Non-pigmented ciliary epithelial cell (primary cell): ENCODE results near the gene CLCNKB.
"Not testable (repeated sequence)": the region's sequence is repeated elsewhere in the genome, so short reads cannot be mapped to it uniquely, and the experiment has no call there.

ENCODE experiments used
- DNase-seq: peaks from one replicate; pipeline ENCODE4 v3.0.0-alpha.2; 2010; ENCODE audit warnings: low read depth

CLCNKB gene

GRCh38 chr1:16043521-16043920, at the start of gene CLCNKB:
Gene CLCNKB (plus strand): TSS chr1:16043782. CDS start chr1:16044493, 711 bp downstream.
- no peak for DNase-seq

GRCh38 chr1:15994081-15994480, 49.5 kb upstream of the CLCNKB start:
- DNase-seq, result no peak

- no peak for DNase-seq
Measured at GRCh38 chr1:15994590-15995351, 48.8 kb upstream of the CLCNKB start.

GRCh38 chr1:15997076-15997585, 46.5 kb upstream of the CLCNKB start:
- DNase-seq, result no peak

- DNase-seq, result no peak
Measured at GRCh38 chr1:15997637-15998280, 45.8 kb upstream of the CLCNKB start.

GRCh38 chr1:15998929-15999328, 44.7 kb upstream of the CLCNKB start:
- no peak for DNase-seq

- not testable (repeated sequence) for DNase-seq
Measured at GRCh38 chr1:16001274-16001673, 42.3 kb upstream of the CLCNKB start.

GRCh38 chr1:16005597-16005996, 38.0 kb upstream of the CLCNKB start:
- no peak for DNase-seq

GRCh38 chr1:16006010-16006409, 37.6 kb upstream of the CLCNKB start:
- DNase-seq, result no peak

- DNase-seq, result no peak
Measured at GRCh38 chr1:16006552-16007485, 36.8 kb upstream of the CLCNKB start.

- DNase-seq, result no peak
Measured at GRCh38 chr1:16007671-16008341, 35.8 kb upstream of the CLCNKB start.

GRCh38 chr1:16009030-16009460, 34.5 kb upstream of the CLCNKB start:
- DNase-seq, result no peak

- no peak for DNase-seq
Measured at GRCh38 chr1:16009678-16010077, 33.9 kb upstream of the CLCNKB start.

GRCh38 chr1:16010837-16011236, 32.7 kb upstream of the CLCNKB start:
- no peak for DNase-seq

GRCh38 chr1:16011936-16012589, 31.5 kb upstream of the CLCNKB start:
- no peak for DNase-seq

GRCh38 chr1:16012590-16013219, 30.9 kb upstream of the CLCNKB start:
- no peak for DNase-seq

GRCh38 chr1:16013220-16013907, 30.2 kb upstream of the CLCNKB start:
- DNase-seq, result no peak

GRCh38 chr1:16013908-16014258, 29.7 kb upstream of the CLCNKB start:
- no peak for DNase-seq

- DNase-seq, result no peak
Measured at GRCh38 chr1:16014509-16015482, 28.8 kb upstream of the CLCNKB start.
